ENCODE data around the gene SYPL1.

DNA sequence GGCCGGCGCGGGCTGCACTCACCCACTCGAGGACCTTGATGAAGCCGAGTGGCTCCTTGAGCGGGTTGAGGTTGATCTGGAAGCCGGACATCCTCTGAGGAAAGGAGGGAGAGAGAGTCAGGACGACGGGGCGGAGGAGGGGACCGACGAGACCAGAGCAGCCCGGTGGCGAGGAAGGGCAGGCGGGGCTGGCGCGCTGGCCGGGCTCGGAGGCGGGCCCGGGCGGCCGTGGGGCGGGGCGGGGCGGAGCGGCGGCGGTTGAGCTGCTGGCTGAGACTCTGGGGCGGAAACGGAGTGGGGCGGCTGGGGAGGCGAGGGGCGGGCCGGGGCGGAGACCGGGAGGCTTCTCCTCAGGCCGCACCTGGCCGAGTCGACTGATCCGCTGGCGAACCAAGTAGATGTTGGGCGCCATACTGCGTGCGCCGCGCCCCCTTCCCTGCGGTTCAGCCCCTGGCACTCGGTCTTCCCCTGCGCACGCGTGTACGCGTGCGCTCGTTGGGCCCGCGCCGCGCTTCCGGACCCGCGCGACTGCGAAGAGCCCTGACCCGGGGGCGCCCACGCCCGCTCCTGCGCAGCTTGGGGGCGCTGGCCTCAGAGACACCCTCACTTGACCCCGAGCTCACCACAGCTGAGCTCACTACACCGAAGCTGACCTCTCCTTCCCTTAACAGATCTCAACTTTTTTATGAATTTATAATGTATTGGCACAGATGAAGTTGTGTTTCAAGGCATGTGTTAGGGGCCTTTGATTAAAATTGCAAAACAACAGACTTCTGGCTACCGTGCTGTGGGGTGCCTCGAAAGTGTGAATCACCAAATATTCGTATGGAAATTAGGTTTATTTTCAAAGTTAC lies at the start of gene SYPL1:
- TF ChIP-seq TSC22D4 (tag; IDR thresholded peaks at IDR 0.05) = no peak
- TF ChIP-seq EHMT2 (IDR thresholded peaks at IDR 0.05) = no peak
- TF ChIP-seq CHCHD3 (CRISPR knock-in tag; IDR thresholded peaks at IDR 0.05) = no peak
- peak; percentile 27; the same call in 1 of the 2 replicates for TF ChIP-seq EP300 (IDR thresholded peaks at IDR 0.05; ENCODE audit: low read length)
- TF ChIP-seq TAF1 (IDR thresholded peaks at IDR 0.05; ENCODE audit: control insufficient read depth, extremely low read depth, insufficient read depth, low read length, severe bottlenecking) = peak; percentile 69
- TF ChIP-seq GATA2 (CRISPR knock-in tag; IDR thresholded peaks at IDR 0.05) = no peak
- no peak; the same call in 1 of the 2 replicates for TF ChIP-seq ZNF274 (IDR thresholded peaks at IDR 0.05; ENCODE audit: borderline replicate concordance, low read depth, low read length)
- TF ChIP-seq BRD4 (IDR thresholded peaks at IDR 0.05) = 0 out of 2 replicates have a peak, but pooled peaks have one; percentile 26
- no peak for TF ChIP-seq ETV6 (IDR thresholded peaks at IDR 0.05; ENCODE audit: borderline replicate concordance in 1 of 2, low read depth in 2 of 2, low read length in 1 of 2)
- TF ChIP-seq ETV6 (CRISPR knock-in tag; IDR thresholded peaks at IDR 0.05; ENCODE audit: borderline replicate concordance) = no peak
- TF ChIP-seq RHOXF2B (CRISPR knock-in tag; conservative IDR thresholded peaks at IDR 0.05) = peak; percentile 89
- no peak; the same call in 1 of the 2 replicates for TF ChIP-seq ZNF589 (CRISPR knock-in tag; IDR thresholded peaks at IDR 0.05; ENCODE audit: low read depth)
- TF ChIP-seq, protein P1, sequence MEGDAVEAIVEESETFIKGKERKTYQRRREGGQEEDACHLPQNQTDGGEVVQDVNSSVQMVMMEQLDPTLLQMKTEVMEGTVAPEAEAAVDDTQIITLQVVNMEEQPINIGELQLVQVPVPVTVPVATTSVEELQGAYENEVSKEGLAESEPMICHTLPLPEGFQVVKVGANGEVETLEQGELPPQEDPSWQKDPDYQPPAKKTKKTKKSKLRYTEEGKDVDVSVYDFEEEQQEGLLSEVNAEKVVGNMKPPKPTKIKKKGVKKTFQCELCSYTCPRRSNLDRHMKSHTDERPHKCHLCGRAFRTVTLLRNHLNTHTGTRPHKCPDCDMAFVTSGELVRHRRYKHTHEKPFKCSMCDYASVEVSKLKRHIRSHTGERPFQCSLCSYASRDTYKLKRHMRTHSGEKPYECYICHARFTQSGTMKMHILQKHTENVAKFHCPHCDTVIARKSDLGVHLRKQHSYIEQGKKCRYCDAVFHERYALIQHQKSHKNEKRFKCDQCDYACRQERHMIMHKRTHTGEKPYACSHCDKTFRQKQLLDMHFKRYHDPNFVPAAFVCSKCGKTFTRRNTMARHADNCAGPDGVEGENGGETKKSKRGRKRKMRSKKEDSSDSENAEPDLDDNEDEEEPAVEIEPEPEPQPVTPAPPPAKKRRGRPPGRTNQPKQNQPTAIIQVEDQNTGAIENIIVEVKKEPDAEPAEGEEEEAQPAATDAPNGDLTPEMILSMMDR (IDR thresholded peaks at IDR 0.05 in 2 of 3, conservative IDR thresholded peaks at IDR 0.05 in 1 of 3; ENCODE audit: insufficient read depth in 2 of 3, low read depth in 1 of 3, low read length in 3 of 3) = peak in 2 of 3 experiments; percentile 11 to 54; a peak in 3 of 6 replicates

Data from K562 (cell line).